Natural killer cell treated with Interleukin-12 subunit alpha and Interleukin-12 subunit beta and Interleukin-15 and Interleukin-18, amount 100 ng/mL, for 72 hours (primary cell): ENCODE results near the gene PUM1. TPM values are rescaled to one million over a fixed set of nuclear protein-coding genes. Genes with fewer than 3 reads are reported as not detected.

Experiments used
- total RNA-seq, 2 donors: library from RNA; stranded (reverse); gene quantifications; one replicate each; pipeline ENCODE4 v1.2.3, GENCODE V29; 2022

PUM1 gene
- total RNA-seq, 2 donors from 2014 or later: 134 to 180 TPM

Other genes starting within 250 kb of the PUM1 start
- under 1 TPM in 1 of 2 donors, not detected in 1; 0.11 TPM for gene SDC3, start 157.0 kb downstream of the PUM1 start, total RNA-seq
- not detected for gene NKAIN1, start 174.2 kb upstream of the PUM1 start, total RNA-seq
- 100 to 1,000 TPM in 1 of 2 donors, 10 to 100 TPM in 1; 81.1 to 107 TPM for gene SNRNP40, start 231.1 kb upstream of the PUM1 start, total RNA-seq
- gene ZCCHC17, start 231.3 kb upstream of the PUM1 start, total RNA-seq: 10 to 100 TPM; 35.3 to 37.8 TPM